ENCODE measurements around the gene ZBP1.

- TF ChIP-seq, protein P1, sequence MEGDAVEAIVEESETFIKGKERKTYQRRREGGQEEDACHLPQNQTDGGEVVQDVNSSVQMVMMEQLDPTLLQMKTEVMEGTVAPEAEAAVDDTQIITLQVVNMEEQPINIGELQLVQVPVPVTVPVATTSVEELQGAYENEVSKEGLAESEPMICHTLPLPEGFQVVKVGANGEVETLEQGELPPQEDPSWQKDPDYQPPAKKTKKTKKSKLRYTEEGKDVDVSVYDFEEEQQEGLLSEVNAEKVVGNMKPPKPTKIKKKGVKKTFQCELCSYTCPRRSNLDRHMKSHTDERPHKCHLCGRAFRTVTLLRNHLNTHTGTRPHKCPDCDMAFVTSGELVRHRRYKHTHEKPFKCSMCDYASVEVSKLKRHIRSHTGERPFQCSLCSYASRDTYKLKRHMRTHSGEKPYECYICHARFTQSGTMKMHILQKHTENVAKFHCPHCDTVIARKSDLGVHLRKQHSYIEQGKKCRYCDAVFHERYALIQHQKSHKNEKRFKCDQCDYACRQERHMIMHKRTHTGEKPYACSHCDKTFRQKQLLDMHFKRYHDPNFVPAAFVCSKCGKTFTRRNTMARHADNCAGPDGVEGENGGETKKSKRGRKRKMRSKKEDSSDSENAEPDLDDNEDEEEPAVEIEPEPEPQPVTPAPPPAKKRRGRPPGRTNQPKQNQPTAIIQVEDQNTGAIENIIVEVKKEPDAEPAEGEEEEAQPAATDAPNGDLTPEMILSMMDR (conservative IDR thresholded peaks at IDR 0.05; ENCODE audit: low read depth, low read length), result no peak
- TF ChIP-seq EZH2 (IDR thresholded peaks at IDR 0.05; ENCODE audit: low read length, unreplicated experiment) (no peak), EZH2phosphoT487 (IDR thresholded peaks at IDR 0.05; ENCODE audit: borderline replicate concordance, low read length) (no peak)
Measured at GRCh38 chr20:57611586-57612311, 8.5 kb downstream of the ZBP1 start.
